Type B pancreatic cell (in vitro differentiated cells): ENCODE results near the gene GNAI3. TPM values are rescaled to one million over a fixed set of nuclear protein-coding genes. Genes with fewer than 3 reads are reported as not detected.

ENCODE experiments used
- DNase-seq: peaks from one replicate; pipeline ENCODE4 v3.0.0; 2021; ENCODE audit warnings: mixed read lengths; ENCODE audit not compliant: unreplicated experiment; ENCODE audit errors: extremely low spot score
- H3K27ac Mint-ChIP-seq: 2 replicates; pipeline ENCODE4 v1.8.0; 2021; ENCODE audit warnings: mild to moderate bottlenecking, mixed read lengths
- H3K27me3 Mint-ChIP-seq: 2 replicates; pipeline ENCODE4 v1.8.0; 2021; ENCODE audit warnings: mixed read lengths
- H3K36me3 Mint-ChIP-seq: 2 replicates; pipeline ENCODE4 v1.8.0; 2021; ENCODE audit warnings: mixed read lengths
- H3K4me1 Mint-ChIP-seq: one replicate; pipeline ENCODE4 v1.8.0; 2021; ENCODE audit warnings: mixed read lengths; ENCODE audit not compliant: unreplicated experiment
- H3K4me3 Mint-ChIP-seq: 2 replicates; pipeline ENCODE4 v1.8.0; 2021; ENCODE audit warnings: mild to moderate bottlenecking, mixed read lengths
- H3K9me3 Mint-ChIP-seq: 2 replicates; pipeline ENCODE4 v1.8.0; 2021; ENCODE audit warnings: mixed read lengths
- total RNA-seq: library from RNA; stranded (reverse); gene quantifications from 2 replicates; pipeline ENCODE4 v1.2.1, GENCODE V29; 2021; ENCODE audit warnings: low replicate concordance
- TF ChIP-seq, protein P1 (sequence below): fragments of 200-600 bp; sonication (generic); conservative IDR thresholded peaks from 2 replicates; pipeline ENCODE4 v1.5.0; 2021; ENCODE audit warnings: antibody characterized with exemption, mild to moderate bottlenecking

The GNAI3 gene
- total RNA-seq, 1 donor from 2014 or later = 8.9 TPM

DNA sequence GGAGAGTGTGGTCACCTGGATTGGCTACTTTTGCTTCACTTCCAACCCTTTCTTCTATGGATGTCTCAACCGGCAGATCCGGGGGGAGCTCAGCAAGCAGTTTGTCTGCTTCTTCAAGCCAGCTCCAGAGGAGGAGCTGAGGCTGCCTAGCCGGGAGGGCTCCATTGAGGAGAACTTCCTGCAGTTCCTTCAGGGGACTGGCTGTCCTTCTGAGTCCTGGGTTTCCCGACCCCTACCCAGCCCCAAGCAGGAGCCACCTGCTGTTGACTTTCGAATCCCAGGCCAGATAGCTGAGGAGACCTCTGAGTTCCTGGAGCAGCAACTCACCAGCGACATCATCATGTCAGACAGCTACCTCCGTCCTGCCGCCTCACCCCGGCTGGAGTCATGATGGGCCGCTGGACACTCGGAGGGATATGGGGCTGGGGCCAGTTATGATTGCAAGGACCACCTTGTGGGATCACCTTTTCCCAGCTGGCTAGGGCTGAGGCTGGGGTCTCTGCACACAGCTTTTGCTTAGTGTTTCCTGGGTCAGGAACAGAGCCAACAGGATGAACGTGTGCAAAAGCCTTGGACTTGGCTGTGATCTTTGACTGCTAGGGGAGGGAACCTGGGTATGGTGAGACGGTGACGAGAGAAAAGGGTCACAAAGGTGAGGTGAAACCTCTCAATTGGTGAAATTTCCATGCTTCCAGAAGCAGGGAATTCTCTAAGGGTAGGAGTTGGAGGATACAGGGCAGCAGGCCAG, 4.3 kb upstream of the GNAI3 start:
- Mint-ChIP-seq H3K9me3 (no peaks in the 10 kb centered on the region), H3K4me3 (no peak overlapping the region), H3K27me3 (peaks cover 37% of the 10 kb centered on the region), H3K4me1 (peaks cover 19% of the 10 kb centered on the region), H3K36me3 (no peaks in the 10 kb centered on the region), H3K27ac (no peak overlapping the region)
- no peak for DNase-seq
- TF ChIP-seq, protein P1, sequence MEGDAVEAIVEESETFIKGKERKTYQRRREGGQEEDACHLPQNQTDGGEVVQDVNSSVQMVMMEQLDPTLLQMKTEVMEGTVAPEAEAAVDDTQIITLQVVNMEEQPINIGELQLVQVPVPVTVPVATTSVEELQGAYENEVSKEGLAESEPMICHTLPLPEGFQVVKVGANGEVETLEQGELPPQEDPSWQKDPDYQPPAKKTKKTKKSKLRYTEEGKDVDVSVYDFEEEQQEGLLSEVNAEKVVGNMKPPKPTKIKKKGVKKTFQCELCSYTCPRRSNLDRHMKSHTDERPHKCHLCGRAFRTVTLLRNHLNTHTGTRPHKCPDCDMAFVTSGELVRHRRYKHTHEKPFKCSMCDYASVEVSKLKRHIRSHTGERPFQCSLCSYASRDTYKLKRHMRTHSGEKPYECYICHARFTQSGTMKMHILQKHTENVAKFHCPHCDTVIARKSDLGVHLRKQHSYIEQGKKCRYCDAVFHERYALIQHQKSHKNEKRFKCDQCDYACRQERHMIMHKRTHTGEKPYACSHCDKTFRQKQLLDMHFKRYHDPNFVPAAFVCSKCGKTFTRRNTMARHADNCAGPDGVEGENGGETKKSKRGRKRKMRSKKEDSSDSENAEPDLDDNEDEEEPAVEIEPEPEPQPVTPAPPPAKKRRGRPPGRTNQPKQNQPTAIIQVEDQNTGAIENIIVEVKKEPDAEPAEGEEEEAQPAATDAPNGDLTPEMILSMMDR = no peak

GRCh38 chr1:109546311-109547109, 1.9 kb upstream of the GNAI3 start:
- Mint-ChIP-seq H3K27ac (peak overlapping the region; percentile 95), H3K4me1 (peaks cover 28% of the 10 kb centered on the region), H3K36me3 (no peaks in the 10 kb centered on the region)

DNA sequence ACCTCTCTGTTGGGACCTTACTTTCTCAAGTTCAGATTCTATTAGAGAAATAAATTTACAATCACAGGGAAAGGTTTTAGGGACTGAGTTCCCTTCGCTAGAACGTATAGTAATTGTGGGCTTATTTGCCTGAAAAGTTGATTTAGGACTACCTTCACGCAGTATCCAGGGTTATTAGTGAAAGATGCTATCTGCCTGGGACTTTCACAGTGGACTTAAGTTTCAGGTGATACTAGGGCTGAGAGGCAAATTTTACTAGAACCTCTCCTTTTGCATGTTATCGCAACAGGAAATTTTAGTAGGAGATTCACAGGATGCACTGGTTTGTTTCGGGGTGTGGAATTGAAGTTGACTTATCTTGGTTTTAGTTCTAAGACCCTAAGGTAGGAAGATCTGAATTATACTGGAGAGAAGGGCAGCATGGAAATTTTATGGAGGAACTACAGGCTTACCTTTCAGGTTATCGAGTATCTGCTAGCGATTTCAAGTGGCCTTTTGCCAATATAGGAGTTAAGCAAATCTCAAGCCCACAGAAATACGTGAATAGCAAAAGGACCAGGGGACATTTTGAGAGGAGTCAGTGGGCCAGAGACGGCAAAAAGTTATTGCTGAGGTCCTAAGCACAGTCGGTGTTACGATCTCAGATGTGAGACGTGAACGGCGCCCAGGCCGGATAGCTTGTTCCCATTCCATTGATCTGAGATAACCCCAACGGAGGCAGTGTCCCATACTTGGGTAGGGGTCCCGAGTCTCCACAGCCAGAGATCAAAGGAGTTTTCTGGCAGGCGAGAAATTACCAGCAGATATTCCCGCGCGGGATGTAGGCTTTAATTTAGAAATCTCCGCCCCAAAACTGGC, 723 bp upstream of the GNAI3 start:
- no peak for DNase-seq
- TF ChIP-seq, protein P1 = no peak
- peak overlapping the region; percentile 95 for H3K27ac Mint-ChIP-seq
- H3K4me1 Mint-ChIP-seq = peaks cover 28% of the 10 kb centered on the region
- H3K4me3 Mint-ChIP-seq = peak overlapping the region; percentile 96
- no peaks in the 10 kb centered on the region for H3K9me3 Mint-ChIP-seq
- peaks cover 7% of the 10 kb centered on the region for H3K27me3 Mint-ChIP-seq
- H3K36me3 Mint-ChIP-seq = no peaks in the 10 kb centered on the region

More at GRCh38 chr1:109546311-109547109, 1.9 kb upstream of the GNAI3 start:
- Mint-ChIP-seq H3K4me3 (peak overlapping the region; percentile 96), H3K27me3 (peaks cover 18% of the 10 kb centered on the region), H3K9me3 (no peaks in the 10 kb centered on the region)
- TF ChIP-seq, protein P1 = peak; percentile 94
- DNase-seq = peak; percentile 87

DNA sequence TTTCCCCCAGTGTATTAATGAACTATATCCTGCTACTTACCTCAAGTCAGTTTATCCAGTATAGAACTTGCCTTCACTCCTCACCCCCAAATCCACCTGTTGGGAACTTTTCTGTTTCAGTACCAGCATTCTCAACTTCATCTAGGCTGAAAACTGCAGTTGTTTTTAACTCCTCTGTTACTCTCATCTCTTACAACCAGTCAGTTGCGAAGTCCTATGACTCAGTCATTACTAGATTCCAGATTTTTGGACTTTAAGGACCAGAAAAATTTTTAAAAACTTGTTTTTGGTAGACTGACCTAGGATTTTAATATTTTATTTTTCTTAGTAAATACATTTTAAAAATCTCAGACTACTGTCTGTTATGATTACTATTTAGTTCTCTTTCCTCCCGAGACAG, 8.1 kb downstream of the GNAI3 start:
- H3K36me3 Mint-ChIP-seq = no peaks in the 10 kb centered on the region
- H3K4me3 Mint-ChIP-seq = no peak overlapping the region
- no peak for DNase-seq
- H3K27ac Mint-ChIP-seq = no peak overlapping the region
- no peaks in the 10 kb centered on the region for H3K9me3 Mint-ChIP-seq
- TF ChIP-seq, protein P1 = no peak
- peaks cover 19% of the 10 kb centered on the region for H3K4me1 Mint-ChIP-seq
- no peaks in the 10 kb centered on the region for H3K27me3 Mint-ChIP-seq

DNA sequence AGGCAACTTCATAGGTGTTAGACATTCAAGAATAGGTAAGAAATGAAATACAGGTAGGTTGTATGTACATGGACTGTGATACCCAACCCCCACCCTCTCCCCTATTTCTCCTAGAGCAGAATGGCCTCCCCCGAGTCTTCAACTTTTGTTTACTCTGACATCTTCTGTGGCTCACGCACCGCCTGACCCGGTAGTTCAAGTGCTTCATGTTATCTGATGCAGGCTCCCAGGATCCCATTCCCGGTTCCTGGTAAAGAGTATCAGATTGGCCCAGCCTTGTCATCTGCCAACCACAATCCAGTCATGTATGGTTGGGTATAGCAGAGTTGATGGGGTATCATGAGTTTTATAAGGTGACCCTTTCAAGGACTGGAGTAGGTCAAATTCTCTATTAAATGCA, 9.1 kb downstream of the GNAI3 start:
- H3K4me1 Mint-ChIP-seq = peaks cover 23% of the 10 kb centered on the region

More for the DNA sequence above, 9.1 kb downstream of the GNAI3 start:
- Mint-ChIP-seq H3K27ac (no peak overlapping the region), H3K4me3 (no peak overlapping the region), H3K36me3 (no peaks in the 10 kb centered on the region), H3K9me3 (no peaks in the 10 kb centered on the region), H3K27me3 (no peaks in the 10 kb centered on the region)
- DNase-seq = no peak
- TF ChIP-seq, protein P1 = no peak
